OCI-M2 (cell line): ENCODE data around the gene FABP7.

Source experiments
- DNase-seq: peaks from one replicate; lab custom pipeline; 2025; ENCODE audit not compliant: unreplicated experiment; lab: John Stamatoyannopoulos, UW

The FABP7 gene

GRCh38 chr6:122832459-122832858 lies 52.9 kb downstream of the FABP7 start:
- DNase-seq, result no peak

GRCh38 chr6:122833021-122833491 lies 53.5 kb downstream of the FABP7 start:
- no peak for DNase-seq
